ENCODE results near the gene RRAS. TPM values are rescaled to one million over a fixed set of nuclear protein-coding genes. Genes with fewer than 3 reads are reported as not detected.
A peak's percentile ranks its signal among the peaks of the same experiment; 100 is the strongest.

Gene RRAS
- total and polyA plus RNA-seq, 3 donors from 2014 or later: 39.3 to 69.2 (median 41.5) TPM

DNA sequence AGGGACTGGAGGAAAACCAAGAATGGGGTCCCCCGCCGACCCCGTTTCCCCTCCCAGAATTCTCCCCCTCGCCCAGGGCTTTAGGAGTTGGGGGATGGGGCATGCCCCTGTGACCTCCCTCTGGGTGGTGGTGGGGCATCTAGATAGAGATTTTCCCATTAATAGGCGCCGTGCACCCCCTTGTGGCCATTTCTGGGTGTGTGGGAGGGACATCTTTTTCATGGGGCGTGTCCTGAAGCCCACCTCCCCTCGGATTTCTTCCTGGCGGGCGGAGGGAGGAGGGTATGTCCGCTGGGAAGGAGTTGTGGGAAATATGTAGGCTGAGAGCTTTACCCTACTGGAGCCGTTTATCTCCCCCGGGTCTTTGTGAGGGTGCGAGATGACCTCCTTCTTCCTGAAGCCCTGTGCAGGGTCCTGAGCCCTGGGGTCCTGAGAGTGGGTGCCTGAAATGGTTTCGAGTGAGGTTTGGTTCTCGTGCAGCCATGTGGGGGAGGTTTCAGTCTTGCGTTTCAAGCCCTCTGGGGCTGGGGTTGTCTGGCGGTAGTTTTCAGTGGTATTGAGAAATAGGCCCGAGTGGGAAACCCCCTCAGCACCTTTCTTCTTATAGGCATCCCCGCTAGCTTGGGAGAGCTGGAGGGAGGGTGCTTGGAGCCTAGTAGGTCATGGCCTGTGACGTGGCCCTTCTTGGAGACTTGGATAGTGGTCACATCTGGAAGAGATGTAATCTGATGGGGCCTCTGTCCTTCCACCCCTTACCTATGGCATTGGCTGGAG is 38.1 kb upstream of the RRAS start:
- Histone ChIP-seq H3K27me3 (no peaks in the 10 kb centered on the region), H3K36me3 (ENCODE audit: low read depth, missing control alignments) (no peaks in the 10 kb centered on the region), H3K9me3 (no peaks in the 10 kb centered on the region), H3K27ac (peak overlapping the region; percentile 79 to 91), H3K4me1 (peaks cover 42% of the 10 kb centered on the region), H3K4me3 (peak overlapping the region; percentile 86 to 91)
- intact Hi-C loops (cut with DNase I; ENCODE audit: low total_unique reads): no loop called here
- 0 to 1% methylated on average over 14 to 17 of the region's 21 CpGs for WGBS, 2 donors
- peak; percentile 72 for DNase-seq
- TF ChIP-seq POLR2A (IDR thresholded peaks at IDR 0.05) (no peak), CTCF (IDR thresholded peaks at IDR 0.05) (peak; percentile 49 to 69 (median 59))

DNA sequence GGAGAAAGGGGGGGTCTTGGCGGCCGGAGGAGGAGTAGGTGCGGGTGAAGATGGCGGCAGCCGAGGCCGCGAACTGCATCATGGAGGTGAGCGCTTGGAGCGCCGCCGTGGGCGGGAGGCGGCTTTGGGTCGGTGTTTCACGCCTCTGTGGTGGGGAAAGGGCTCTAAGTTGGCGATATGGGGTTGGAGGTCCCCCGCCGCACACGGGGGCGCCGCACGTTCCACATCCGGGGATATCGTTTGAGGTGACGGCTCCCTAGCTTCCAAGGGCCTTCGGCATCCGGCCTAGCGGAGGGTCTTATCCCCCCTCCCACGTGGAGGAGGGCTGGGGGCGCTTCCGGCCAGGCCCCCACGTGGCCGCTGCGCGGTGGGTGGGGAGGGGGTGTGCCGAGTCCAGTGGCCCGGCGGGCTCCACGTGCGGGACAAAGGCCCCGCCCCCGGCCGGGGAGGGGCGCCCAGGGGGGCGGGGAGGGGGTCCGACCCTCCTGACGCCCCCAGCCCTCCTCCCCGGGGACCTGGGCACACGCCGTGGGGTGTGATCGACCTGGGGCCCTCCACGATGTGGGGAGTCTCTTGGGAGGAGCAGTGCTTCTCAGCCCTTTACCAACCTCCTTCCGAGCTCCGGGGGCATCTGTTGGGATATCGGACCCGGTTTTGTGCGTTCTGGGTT is 37.4 kb upstream of the RRAS start, which contains the start of gene PRMT1:
PRMT1 (plus strand) TSS at position 41 of the 670 bp plus-strand sequence; CDS start at position 51, 10 bp downstream.
- Histone ChIP-seq H3K27ac (peak within 1 kb of the TSS; percentile 79 to 96), H3K27me3 (no peaks in the 10 kb centered on the region), H3K4me3 (peak within 1 kb of the TSS; percentile 86 to 91), H3K9me3 (no peaks in the 10 kb centered on the region), H3K4me1 (peaks cover 42% of the 10 kb centered on the region), H3K36me3 (ENCODE audit: low read depth, missing control alignments) (no peaks in the 10 kb centered on the region)
- WGBS, 2 donors: 0 to 1% methylated on average over 22 to 37 of the region's 57 CpGs
- DNase-seq: no peak
- TF ChIP-seq CTCF (IDR thresholded peaks at IDR 0.05) (no peak), POLR2A (IDR thresholded peaks at IDR 0.05) (peak; percentile 92)
- intact Hi-C loops (cut with DNase I; ENCODE audit: low total_unique reads): no loop called here

GRCh38 chr19:49676784-49677230 is 36.9 kb upstream of the RRAS start:
- DNase-seq: peak; percentile 100
- Histone ChIP-seq H3K27me3 (no peaks in the 10 kb centered on the region), H3K4me1 (peaks cover 42% of the 10 kb centered on the region), H3K9me3 (no peaks in the 10 kb centered on the region), H3K27ac (peak overlapping the region; percentile 79 to 96), H3K4me3 (peak overlapping the region; percentile 86 to 91), H3K36me3 (ENCODE audit: low read depth, missing control alignments) (no peaks in the 10 kb centered on the region)
- TF ChIP-seq POLR2A (IDR thresholded peaks at IDR 0.05): no peak
- no peak for TF ChIP-seq CTCF (IDR thresholded peaks at IDR 0.05)
- intact Hi-C loops (cut with DNase I; ENCODE audit: low total_unique reads): no loop called here
- WGBS, 2 donors: 0 to 1% methylated on average over 32 to 34 of the region's 34 CpGs

- no peaks in the 10 kb centered on the region for H3K27me3 ChIP-seq
- H3K4me1 ChIP-seq: peaks cover 42% of the 10 kb centered on the region
- intact Hi-C loops (cut with DNase I; ENCODE audit: low total_unique reads): no loop called here
- H3K27ac ChIP-seq: peak overlapping the region; percentile 75 to 96
- DNase-seq: peak; percentile 88
- no peaks in the 10 kb centered on the region for H3K9me3 ChIP-seq
- TF ChIP-seq POLR2A (IDR thresholded peaks at IDR 0.05): no peak
- no peak for TF ChIP-seq CTCF (IDR thresholded peaks at IDR 0.05)
- peak overlapping the region; percentile 27 to 86 for H3K4me3 ChIP-seq
- 1% methylated on average over 27 of the region's 27 CpGs for WGBS, 2 donors
- no peaks in the 10 kb centered on the region for H3K36me3 ChIP-seq (ENCODE audit: low read depth, missing control alignments)
Observed at GRCh38 chr19:49676136-49676783, 36.3 kb upstream of the RRAS start.
